ENCODE results near the gene DNAJB11.

Gene DNAJB11

DNA sequence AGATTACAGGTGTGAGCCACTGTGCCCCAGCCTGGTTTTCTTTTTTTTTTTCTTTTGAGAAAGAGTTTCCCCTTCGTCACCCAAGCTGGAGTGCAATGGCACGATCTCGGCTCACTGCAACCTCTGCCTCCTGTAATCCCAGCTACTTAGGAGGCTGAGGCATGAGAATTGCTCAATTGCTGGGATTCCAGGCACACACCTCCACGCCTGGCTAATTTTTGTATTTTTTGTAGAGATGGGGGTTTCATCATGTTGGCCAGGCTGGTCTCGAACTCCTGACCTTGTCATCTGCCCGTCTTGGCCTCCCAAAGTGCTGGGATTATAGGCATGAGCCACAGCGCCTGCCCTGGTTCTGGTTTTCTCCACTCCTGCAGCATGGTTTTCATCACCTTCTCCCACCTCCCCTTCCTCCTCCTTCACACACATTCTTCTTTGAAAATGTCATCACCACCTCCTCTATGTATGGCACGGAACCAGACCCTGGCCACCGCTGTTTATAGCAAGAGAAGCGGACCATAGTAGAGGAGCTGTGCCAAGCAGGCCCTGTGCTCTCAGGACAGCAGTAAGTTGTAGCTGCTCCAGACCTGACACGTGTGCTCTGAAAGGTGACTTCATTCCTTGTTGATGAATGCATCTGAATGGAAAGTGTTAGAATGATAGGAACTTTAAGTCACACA, 27.7 kb downstream of the DNAJB11 start:
- no peak for DNase-seq

DNA sequence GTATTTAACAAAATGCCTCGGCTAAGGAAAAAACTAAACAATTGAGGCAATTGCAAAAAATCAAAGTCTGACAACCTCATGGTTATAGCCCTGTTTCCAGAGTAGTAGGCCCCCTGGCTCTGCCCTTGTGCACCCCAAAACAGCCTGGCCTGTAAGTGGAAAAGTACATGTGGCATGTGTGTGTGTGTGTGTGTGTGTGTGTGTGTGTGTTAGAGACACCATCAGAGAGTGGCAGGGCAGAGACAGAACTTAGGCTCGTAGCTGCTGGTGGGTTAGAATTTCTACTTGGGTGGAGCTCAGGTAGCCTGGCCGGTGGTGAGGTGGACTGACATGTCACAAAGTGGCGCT, 28.2 kb downstream of the DNAJB11 start:
- no peak for DNase-seq

DNA sequence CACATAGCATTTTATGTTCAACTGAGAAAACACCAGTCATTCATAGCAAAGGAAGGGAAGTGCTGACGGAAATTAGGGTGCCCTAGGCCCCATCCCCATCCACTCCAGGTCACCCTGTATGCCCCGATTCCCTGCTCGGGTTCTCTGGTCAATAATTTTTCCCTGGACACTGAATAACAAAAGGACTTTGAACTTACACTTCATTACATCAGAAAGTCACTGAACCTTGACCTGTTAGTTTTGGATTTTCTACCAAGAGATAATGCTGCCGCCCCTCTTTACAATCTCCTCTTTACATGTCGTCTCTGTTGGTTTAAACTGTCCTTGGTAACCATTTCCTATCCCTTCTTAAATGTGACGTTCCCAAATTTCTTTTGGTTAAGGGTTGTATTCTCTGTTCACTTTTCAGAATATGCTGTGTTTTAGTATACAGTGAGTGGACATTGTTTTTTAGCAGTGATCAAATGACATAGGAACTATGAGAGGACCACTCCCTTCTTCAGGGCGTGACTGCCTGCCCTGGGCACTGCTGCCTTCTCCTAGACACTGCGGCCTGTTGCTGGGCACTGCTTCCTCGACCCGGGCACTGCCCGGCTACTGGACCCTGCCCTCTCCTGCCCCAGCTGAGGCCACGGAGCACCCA, 28.7 kb downstream of the DNAJB11 start:
- no peak for DNase-seq

DNA sequence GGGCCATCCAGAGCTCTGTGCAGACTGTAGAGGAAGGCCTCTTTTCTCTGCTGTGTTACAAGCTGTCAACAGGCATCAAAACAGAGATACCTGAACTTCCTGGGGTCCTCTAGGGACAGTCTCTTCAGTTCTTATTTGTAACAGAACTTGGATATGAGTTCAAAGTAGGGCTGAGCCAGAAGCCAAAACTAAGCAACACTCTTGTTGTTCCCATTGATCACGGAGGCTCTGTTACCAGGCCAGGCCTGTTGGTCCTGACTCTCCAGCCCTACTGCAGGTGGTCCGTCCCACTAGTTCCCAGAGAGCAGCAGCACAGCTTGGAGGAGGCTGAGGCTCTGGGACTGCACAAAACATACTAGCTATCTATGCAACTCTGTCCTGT, 29.3 kb downstream of the DNAJB11 start:
- DNase-seq, result no peak

DNA sequence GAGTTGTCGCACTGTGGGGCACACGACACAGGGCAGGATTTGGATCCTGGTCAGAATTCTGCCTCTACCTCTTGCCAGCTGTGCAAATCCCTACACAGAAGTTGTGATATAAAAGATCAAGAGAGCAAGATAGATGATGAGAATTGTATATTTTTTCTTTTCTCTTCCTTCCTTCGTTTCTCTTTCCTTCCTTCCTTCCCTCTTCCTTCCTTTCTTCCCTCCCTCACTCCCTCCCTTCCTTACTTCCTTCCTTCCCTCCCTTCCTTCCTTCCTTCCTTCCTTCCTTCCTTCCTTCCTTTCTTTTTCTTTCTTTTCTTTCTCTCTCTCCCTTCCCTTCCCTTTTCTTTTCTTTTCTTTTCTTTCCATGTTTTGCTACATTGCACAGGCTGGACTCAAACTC, 30.4 kb downstream of the DNAJB11 start:
- DNase-seq, result no peak

DNA sequence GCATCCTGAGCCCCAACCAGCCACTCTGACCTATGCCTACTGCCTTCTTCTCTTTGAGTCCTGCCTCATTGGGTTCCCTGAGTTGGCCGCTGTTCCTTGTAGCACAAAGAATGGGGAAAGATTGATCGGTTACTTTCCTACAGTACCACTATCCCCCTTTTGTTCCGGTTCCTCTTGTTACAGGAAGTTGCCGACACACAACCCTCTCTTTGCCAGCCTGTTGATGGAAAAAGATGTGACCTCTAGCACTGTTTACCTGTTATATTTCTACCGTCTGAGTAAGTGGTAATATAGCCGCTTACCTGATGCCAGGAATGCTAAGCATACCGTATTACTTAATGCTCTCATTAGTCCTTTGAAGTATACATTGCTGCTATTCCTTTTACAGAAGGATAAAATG, 32.6 kb downstream of the DNAJB11 start:
- DNase-seq, result no peak

DNA sequence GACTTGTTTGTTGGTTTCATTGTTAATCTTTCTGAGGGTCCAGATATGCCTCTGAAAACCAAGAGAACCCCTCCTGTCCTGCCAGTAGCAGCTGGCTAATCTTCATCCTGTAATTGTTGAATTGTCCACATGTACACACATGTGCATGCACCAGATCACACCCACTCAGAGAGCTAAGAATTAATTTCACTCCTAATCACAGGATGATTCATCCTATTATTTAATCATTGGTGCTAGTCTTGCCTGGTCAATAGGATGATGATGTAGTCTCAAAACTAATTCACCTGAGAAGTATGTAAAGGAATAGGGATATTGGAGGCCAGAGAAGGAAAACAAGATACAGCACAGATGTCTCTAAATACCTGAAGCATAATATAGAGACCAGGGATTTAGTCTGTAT, 34.6 kb downstream of the DNAJB11 start:
- no peak for DNase-seq

DNA sequence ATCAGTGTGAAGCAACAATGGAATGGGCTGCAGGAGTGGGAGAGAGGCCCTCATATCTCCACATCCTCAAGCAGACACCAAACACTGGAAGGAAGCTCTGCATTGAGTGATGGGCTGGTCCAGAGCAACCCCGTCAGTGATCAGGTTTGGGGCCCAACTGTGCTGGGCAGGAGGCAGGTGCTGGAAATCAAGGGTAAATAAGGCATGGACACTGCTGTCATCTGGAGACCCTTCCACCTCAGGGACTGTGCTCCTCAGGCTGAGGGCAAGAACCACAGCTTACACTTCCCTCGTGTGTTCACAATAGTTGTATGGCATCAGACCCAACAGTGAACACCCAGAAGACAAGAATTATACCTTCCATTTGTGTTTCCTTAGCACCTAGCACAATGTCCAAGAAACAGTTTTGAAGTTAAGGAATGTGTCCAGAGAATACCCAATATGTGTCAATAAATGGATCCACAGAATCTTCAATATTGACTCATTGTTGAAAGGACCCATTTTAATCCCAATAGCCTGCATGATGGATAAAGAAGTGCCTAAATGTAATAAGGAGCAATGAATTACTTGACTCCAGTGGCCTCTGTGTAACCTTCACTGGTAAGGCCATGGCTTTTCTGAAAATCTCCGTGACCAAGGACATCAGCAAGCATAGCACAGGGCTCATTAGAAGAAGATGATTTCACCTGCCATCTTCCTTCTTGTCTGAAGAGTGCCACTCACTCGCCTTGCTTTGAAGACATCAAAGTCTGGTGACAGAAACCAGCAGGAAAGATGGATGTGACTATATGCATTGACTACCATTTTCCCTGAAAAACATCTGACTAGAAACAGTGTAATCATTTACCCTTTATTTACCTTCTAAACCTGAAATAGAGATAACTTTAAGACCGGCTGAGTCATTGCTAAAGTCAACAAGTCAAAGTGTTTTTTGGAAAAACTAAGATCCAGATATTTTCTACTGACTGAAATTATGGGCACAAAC, 35.3 kb downstream of the DNAJB11 start:
- DNase-seq, result no peak

DNA sequence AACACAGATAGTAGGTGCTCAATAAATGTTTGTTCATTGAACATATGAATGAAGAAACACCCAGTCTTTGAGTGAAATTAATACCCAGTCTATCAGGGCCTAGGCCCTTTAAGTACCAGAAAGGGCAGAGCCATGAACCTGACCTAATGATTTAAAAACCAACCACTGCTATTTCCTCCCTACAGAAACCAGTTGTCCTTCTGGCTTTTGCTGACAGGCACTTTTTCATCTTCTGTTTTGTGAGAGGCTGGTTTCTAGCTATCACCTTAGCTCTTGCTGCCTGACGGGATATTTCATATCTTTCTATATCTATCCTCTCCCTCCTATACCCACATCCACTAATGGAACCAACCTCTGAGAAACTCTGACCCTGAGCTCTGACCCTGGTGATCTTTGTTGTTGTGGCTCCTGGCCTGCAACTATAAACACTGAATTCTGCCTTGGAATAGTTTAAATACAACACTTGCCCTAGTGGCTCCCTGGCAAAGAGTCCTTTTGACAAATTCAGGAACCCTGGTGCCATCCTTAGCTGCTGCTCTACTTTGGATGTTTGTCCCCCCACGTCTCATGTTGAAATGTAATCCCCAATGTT, 38.2 kb downstream of the DNAJB11 start:
- DNase-seq, result no peak

DNA sequence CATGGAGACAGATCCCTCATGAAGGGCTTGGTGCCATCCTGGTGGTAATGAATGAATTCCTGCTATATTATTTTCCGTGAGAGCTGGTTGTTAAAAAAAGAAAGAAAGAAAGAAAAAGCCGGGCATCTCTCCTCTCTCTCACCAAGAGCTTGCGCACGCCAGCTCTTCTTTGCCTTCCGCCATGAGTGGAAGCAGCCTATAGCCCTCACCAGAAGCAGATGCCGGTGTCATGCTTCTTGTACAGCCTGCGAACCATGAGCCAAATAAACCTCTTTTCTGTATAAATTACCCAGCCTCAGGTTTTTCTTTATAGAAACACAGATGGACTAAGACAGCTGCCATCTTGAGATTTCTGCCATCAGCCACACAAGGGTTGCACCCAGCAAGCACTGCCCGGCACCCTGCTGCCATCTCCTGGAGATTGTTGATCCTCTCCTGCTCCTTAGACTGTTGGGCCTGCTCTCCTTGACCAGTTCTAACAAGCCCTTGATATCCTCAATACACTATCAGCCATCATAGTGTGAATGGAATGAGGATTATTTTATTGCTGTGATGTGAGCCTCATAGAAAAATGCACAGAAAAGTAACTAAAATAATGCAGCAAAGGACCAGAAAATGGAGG, 38.8 kb downstream of the DNAJB11 start:
- DNase-seq, result no peak

DNA sequence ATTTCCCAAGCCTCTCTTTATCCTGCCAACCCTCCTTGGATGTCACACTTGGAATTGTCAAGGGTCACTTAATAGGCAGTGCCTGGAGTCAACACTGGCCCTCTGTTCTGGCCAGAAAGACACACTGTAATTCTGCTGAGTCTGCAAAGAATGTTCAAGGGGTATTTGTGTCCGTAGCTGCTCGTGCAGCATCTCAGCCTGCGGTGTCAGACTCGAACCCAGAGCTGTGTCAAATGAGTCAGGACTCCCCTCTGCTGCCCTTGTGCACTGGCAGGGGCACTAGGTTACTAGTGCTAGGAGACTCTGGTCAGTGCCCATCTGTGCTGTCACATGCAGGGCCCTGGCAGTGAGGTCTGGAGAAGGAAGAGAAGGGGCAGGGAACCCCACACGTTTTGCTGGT, 41.5 kb downstream of the DNAJB11 start:
- no peak for DNase-seq

DNA sequence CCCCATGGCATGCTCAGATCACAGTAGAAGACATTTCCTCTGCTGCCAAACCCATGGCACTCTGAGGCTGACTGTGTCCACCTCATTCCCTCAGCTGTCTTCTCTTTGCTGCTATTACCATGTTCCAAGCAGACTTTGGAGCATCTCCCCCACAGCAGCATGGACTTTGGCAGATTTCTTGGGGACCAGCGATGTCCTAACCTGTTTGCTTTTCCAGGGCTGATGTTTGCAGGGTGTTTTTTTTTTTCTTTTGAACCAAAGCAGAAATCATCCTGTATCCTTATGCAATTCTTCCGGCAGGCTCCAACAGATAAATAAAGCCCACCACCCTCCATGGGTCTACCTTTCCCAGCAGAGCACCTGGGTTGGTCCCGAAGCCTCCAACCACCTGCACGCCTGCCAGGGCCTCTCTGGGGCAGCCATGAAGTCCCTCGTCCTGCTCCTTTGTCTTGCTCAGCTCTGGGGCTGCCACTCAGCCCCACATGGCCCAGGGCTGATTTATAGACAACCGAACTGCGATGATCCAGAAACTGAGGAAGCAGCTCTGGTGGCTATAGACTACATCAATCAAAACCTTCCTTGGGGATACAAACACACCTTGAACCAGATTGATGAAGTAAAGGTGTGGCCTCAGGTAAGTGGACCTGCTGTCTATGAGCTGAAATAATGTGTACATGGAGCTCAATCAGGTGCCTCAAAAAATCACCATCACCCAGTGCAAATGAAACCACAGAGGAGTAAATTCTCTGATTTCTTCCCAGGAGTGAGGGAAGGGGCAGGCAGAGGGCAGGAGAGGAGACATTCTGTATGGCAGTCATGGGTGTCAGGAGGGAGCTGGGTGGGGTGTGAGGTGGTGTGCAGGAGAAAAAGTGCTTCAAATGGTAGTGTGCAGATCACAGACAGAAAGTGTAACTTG, 42.5 kb downstream of the DNAJB11 start, which contains the start of gene AHSG:
AHSG (plus strand) TSS at position 340 of the 916 bp plus-strand sequence; CDS start at position 422, 82 bp downstream.
- DNase-seq, result no peak

DNA sequence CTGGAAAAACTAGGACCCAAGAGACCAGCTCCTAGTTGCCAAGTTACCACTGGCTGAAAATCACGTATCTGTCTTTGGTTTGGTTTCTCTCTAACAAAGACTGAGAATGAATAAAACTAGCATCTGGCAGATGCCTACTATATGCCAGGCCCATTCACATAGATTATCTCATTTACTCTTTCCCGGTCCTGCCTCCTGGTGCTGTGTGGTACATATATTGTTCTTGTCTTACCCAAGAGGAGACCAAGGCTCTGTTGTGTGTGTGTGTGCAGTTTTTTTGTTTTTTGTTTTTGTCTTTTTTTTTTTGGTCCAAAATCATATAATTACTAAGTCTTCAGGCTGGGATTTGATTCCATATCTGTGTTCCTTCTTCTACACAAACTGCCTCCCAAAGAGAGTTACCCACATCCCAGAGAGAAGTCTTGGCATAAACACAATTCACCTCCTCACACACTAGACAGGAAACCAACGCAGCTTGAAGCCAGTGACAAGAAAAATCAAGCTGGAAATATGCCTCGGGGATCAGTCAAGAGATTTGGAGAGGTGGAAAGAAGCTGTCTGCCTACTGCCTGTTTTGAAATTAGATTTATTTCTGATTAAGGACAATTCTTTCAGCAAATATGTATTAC, 43.2 kb downstream of the DNAJB11 start:
- no peak for DNase-seq

DNA sequence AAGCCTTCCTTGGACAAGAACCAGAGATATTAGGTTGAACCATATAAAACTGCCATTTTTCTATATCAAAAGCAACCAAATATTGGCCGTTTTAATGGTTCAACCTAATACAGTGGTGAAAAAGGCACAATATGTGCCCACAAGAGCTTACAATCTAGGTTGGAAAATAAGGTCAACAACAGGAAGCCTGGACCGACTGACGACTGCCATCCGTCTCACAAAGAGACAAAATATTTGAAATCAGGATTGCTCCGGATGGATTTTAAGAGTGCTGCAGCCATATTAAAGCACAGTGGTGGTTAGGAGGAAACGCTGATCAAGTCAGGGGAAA, 43.7 kb downstream of the DNAJB11 start:
- no peak for DNase-seq

DNA sequence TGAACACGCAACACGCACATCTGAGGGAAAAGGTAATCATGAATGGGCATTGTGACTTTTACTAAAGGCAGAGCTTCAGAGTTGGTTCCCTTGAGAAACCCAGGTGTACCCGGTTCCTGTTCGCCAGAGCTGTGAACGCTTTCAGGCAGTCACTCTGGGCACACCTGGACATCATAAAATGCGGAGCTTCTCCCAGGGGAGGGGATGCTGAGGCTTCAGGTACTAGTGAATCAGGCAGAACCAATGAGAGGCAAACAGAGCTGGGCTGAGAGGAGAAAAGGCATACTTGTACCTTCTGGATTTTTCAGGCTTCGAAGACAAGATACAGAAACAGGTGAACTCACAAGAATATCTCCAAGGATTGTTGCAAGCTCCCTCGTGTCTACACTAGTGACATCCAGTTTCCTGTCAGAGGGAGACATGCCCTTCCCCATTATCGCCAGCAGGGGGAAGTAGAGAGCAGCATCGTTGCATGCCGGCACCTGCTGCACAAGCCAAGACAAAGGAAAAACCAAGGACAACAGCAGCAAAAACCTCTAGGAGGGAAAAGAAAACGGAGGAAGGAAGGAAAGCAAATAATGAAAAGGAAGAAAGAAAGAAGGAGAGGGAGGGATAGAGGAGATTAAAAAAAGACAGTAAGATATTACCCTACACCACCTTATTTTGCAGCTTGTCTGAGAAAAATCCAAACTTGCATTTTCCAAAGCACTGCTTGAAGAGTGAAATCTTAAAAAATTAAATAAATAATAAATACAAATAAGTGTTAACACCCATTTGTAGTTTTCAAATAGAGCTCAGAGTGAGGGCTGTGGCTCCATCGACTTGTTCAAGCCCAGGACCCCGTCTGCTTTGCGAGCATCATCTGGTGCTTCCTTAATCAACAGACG, 44.3 kb downstream of the DNAJB11 start:
- peak; percentile 79 to 80 for DNase-seq

DNA sequence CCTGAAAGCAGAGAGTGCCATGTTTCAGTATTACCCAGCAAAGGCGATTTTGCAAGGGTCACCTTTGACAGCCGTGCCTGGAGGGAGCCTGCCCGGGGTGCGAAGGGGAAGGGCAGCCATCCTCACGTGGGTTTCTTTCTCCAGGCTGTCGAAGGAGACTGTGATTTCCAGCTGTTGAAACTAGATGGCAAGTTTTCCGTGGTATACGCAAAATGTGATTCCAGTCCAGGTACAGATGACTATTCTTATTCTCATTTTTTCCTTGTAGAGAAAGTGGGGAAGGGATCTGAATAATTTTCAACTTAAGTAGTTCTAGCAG, 45.7 kb downstream of the DNAJB11 start:
- DNase-seq, result no peak

DNA sequence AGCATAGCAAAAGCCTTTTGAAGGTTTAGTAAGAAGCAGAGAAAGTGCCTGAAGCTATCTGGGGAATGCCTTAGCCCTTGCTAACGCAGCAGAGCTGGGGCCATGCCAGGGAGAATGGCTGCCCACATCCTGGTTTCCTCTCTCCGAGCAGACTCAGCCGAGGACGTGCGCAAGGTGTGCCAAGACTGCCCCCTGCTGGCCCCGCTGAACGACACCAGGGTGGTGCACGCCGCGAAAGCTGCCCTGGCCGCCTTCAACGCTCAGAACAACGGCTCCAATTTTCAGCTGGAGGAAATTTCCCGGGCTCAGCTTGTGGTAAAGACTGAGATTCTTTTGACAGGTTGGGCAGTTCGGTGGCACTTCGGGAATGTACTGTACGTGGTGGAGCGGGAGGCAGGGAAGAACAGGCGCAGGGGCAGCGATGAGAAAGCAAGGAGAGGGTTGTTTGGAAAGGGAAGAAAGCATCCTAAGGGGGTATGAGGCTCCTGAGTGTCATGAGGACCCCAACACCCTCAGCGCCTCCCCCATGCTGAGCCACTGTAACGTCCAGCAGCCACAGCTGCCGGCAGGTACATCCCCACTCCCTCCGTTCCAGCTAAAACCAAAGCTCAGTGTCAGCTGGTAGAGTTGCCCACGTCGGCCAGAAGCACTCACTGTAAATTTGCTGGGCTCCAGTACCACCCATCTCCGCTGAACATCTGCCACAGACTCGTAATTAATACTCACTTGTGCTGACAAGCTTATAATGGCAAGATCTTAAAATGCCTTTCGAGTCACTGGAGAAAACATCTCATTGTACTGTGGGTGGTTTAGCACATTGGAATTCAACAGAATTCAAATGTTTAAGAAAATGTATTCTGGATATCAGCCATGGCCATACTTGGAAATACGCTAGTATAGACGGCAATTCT, 46.8 kb downstream of the DNAJB11 start:
- peak; percentile 88 to 89 for DNase-seq

DNA sequence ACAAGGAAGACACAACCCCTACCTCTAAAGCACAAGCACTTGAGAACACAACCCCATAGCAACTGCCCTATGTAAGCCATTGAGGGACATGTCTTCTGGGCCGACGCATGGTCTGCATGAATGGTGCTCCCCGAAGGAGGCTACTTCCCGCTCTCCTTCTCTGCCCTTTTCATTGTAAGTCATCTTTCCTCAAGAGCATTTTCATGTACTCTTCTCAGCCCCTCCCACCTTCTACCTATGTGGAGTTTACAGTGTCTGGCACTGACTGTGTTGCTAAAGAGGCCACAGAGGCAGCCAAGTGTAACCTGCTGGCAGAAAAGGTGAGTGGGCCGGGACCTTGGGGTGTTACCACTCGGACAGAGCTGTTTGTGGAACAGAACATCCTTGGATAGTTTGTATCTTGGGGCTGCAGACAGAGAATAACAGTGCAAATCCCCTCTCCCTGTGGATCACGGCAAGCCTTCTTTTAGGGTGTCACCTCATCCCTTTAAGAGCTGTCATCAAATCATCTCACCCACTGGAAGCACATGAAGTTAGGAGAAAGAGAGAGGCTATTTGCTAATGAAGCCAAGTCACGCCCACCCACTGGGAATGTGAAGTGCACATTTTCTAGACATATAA, 47.9 kb downstream of the DNAJB11 start:
- DNase-seq, result no peak

DNA sequence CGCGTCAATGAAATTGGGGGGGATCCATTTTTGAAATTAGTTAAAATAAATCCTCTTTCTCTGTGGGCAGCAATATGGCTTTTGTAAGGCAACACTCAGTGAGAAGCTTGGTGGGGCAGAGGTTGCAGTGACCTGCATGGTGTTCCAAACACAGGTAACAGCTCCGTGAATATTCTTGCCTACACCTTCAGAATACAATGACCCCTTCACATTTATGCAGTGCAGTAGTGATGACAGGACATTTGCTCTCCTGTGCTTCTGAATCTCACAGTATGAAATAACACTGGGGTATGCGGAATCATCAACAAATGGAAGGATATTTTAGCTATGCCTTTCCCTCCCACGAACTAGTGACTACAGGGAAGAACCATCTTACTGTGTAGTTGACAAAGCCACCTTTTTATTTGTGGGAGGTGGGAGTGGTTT, 49.3 kb downstream of the DNAJB11 start:
- no peak for DNase-seq

Data from stimulated activated CD4-positive, alpha-beta T cell treated with anti-CD3 and anti-CD28 coated beads, Interleukin-2, amount 100 ng/mL, for 24 hours (primary cell).